ENCODE results near the gene METRNL. TPM values are rescaled to one million over a fixed set of nuclear protein-coding genes. Genes with fewer than 3 reads are reported as not detected.

METRNL gene
- total RNA-seq, 2 experiments from 2014 or later: 16.9 to 23.3 TPM

DNA sequence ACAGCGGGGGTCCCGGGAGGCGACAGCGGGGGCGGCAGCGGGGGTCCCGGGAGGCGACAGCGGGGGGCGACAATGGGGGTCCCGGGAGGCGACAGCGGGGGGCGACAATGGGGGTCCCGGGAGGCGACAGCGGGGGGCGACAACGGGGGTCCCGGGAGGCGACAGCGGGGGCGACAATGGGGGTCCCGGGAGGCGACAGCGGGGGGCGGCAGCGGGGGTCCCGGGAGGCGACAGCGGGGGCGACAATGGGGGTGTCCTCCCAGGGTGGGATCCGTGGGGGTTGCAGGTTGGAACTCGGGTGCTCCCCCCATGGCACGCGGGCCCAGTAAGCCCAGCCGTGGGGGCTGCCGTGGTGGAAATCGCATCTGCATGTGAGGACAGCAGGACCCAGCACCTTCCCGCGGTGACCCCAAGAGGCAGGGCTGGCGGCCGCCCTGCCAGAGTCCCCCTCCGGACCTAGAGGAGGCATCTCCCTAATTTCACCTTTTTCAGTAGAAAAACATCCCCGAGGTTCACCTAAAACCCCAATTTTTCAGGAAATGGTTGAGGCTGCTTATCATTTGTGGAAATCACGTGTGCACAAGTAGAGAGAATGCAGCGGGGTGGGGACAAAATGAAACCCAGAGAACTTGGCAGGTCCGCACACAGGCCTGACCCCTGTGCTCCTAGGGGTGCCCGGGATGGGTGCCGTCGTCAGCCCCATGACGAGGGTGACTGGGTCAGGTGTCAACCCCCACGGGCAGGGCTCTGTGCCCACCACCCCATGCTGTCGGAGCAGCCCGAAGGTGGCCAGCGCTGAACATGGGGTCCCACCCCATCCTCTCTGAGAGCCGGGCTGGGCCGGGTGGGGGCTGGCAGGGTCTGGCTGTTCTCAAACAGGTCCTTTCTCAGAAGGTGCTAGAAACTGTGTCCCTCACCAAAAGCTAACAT is 10.5 kb upstream of the METRNL start:
- Histone ChIP-seq H3K36me3 (ENCODE audit: insufficient read depth, low read length) (no peaks in the 10 kb centered on the region), H3K9me3 (ENCODE audit: low read length) (no peaks in the 10 kb centered on the region), H4K20me1 (ENCODE audit: insufficient read depth, low read length) (no peaks in the 10 kb centered on the region), H3K4me3 (ENCODE audit: low read depth, low read length, poor library complexity, severe bottlenecking) (no peak overlapping the region), H3K4me2 (ENCODE audit: low read length) (no peak overlapping the region), H2AFZ (ENCODE audit: low read length) (no peak overlapping the region), H3K79me2 (ENCODE audit: insufficient read depth, low read depth, low read length) (no peaks in the 10 kb centered on the region), H3K9me2 (ENCODE audit: insufficient read depth, low read length) (no peaks in the 10 kb centered on the region), H3K27ac (ENCODE audit: low read depth, low read length, poor library complexity, severe bottlenecking) (no peak overlapping the region), H3K4me1 (ENCODE audit: insufficient read depth, low read length, poor library complexity, severe bottlenecking) (peaks cover 15% of the 10 kb centered on the region)
- DNase-seq (ENCODE audit: low spot score): no peak
- TF ChIP-seq EZH2phosphoT487 (IDR thresholded peaks at IDR 0.05; ENCODE audit: borderline replicate concordance, low read depth, low read length): no peak
- TF ChIP-seq, protein P1, sequence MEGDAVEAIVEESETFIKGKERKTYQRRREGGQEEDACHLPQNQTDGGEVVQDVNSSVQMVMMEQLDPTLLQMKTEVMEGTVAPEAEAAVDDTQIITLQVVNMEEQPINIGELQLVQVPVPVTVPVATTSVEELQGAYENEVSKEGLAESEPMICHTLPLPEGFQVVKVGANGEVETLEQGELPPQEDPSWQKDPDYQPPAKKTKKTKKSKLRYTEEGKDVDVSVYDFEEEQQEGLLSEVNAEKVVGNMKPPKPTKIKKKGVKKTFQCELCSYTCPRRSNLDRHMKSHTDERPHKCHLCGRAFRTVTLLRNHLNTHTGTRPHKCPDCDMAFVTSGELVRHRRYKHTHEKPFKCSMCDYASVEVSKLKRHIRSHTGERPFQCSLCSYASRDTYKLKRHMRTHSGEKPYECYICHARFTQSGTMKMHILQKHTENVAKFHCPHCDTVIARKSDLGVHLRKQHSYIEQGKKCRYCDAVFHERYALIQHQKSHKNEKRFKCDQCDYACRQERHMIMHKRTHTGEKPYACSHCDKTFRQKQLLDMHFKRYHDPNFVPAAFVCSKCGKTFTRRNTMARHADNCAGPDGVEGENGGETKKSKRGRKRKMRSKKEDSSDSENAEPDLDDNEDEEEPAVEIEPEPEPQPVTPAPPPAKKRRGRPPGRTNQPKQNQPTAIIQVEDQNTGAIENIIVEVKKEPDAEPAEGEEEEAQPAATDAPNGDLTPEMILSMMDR (conservative IDR thresholded peaks at IDR 0.05; ENCODE audit: low read length): no peak
- ChIA-PET POLR2A (no interaction called here), CTCF (ENCODE audit: unreplicated experiment) (no interaction called here)
- no TSS peak for BruUV-seq (replicated peaks)
- intact Hi-C loops (cut with micrococcal nuclease; ENCODE audit: unreplicated experiment): no loop called here

DNA sequence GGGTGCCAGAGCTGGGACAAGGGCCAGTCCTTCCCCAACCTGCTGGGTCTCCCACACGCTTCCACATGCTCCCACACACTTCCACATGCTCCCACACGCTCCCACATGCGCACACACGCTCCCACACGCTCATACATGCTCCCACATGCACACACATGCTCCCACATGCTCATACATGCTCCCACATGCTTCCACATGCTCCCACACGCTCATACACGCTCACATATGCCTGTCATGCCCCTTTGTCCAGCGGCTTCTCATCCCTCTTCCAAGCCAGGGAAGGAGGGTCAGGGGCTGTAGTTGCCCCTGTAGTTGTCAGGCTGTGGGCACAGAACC is 9.9 kb upstream of the METRNL start:
- CTCF ChIA-PET (ENCODE audit: unreplicated experiment): no interaction called here
- no peaks in the 10 kb centered on the region for H3K9me2 ChIP-seq (ENCODE audit: insufficient read depth, low read length)
- intact Hi-C loops (cut with micrococcal nuclease; ENCODE audit: unreplicated experiment): no loop called here
- H3K4me2 ChIP-seq (ENCODE audit: low read length): no peak overlapping the region
- H3K4me1 ChIP-seq (ENCODE audit: insufficient read depth, low read length, poor library complexity, severe bottlenecking): peaks cover 15% of the 10 kb centered on the region
- POLR2A ChIA-PET: no interaction called here
- H4K20me1 ChIP-seq (ENCODE audit: insufficient read depth, low read length): no peaks in the 10 kb centered on the region
- no peak overlapping the region for H2AFZ ChIP-seq (ENCODE audit: low read length)
- no peaks in the 10 kb centered on the region for H3K36me3 ChIP-seq (ENCODE audit: insufficient read depth, low read length)
- BruUV-seq (replicated peaks): no TSS peak
- H3K79me2 ChIP-seq (ENCODE audit: insufficient read depth, low read depth, low read length): no peaks in the 10 kb centered on the region
- no peak for DNase-seq (ENCODE audit: low spot score)
- no peak overlapping the region for H3K27ac ChIP-seq (ENCODE audit: low read depth, low read length, poor library complexity, severe bottlenecking)
- no peak overlapping the region for H3K4me3 ChIP-seq (ENCODE audit: low read depth, low read length, poor library complexity, severe bottlenecking)
- TF ChIP-seq EZH2phosphoT487 (IDR thresholded peaks at IDR 0.05; ENCODE audit: borderline replicate concordance, low read depth, low read length): no peak
- TF ChIP-seq, protein P1 (conservative IDR thresholded peaks at IDR 0.05; ENCODE audit: low read length): no peak
- H3K9me3 ChIP-seq (ENCODE audit: low read length): no peaks in the 10 kb centered on the region

Data from OCI-LY7 (cell line).